Transverse colon (tissue), 4 donors: Measurements from ENCODE around the gene CDH26. TPM values are rescaled to one million over a fixed set of nuclear protein-coding genes. Genes with fewer than 3 reads are reported as not detected.

Experiments
- DNase-seq: peaks from one replicate; pipeline ENCODE4 v3.0.0-alpha.2; 2019
- H3K27ac ChIP-seq, 4 donors: fragments of 200-600 bp; sonication (generic); 2 replicates each; pipeline ENCODE4 v1.5.1; 2016 to 2018; ENCODE audit warnings: inconsistent platforms in 4 of 4
- H3K27me3 ChIP-seq: fragments of 200-600 bp; sonication (generic); 2 replicates; pipeline ENCODE4 v1.5.1; 2017; ENCODE audit warnings: inconsistent platforms
- H3K36me3 ChIP-seq, 4 donors: fragments of 200-600 bp; sonication (generic); 2 replicates each; pipeline ENCODE4 v1.5.1; 2017 to 2019; ENCODE audit warnings: inconsistent platforms in 4 of 4
- H3K4me1 ChIP-seq, 4 donors: fragments of 200-600 bp; sonication (generic); 2 replicates each; pipeline ENCODE4 v1.5.1; 2017 to 2020; ENCODE audit warnings: inconsistent platforms in 4 of 4
- H3K4me3 ChIP-seq, 4 donors: fragments of 200-600 bp; sonication (generic); 1 replicate in 1 of 4; 2 replicates in 3 of 4; pipeline versions ENCODE4 v1.5.1 to v1.6.1; 2017 to 2019; ENCODE audit warnings: inconsistent platforms in 4 of 4
- H3K9me3 ChIP-seq, 2 donors: fragments of 200-600 bp; sonication (generic); 2 replicates each; pipeline ENCODE4 v1.5.1; 2017 to 2019; ENCODE audit warnings: inconsistent platforms in 2 of 2
- EP300 ChIP-seq: sonication (generic); formaldehyde crosslinking; IDR thresholded peaks from one replicate; pipeline ENCODE4 v1.6.1; 2017; ENCODE audit warnings: antibody characterized with exemption, low read depth
- POLR2A ChIP-seq: fragments of 450-650 bp; IDR thresholded peaks from one replicate; pipeline ENCODE4 v1.6.1; 2016; ENCODE audit warnings: antibody characterized with exemption, mild to moderate bottlenecking, moderate library complexity
- POLR2AphosphoS5 ChIP-seq, 3 donors: sonication (generic); formaldehyde crosslinking; IDR thresholded peaks; one replicate each; pipeline ENCODE4 v1.6.1; 2016; ENCODE audit warnings: antibody characterized with exemption in 3 of 3
- WGBS, 2 donors: methylation state at CpG; one replicate each; pipeline ENCODE4 v1.1.5; 2018; ENCODE audit warnings: low coverage in 1 of 2; 5-methylcytosine and 5-hydroxymethylcytosine counted together
- in situ Hi-C, 4 donors: fragments of 200-750 bp; cut with MboI; loops; one replicate each; pipeline versions ENCODE4 v1.15.0 to v1.15.1; 2017; ENCODE audit warnings: low sequenced_read_pairs in 3 of 4, low pct_ligation_motif_present in 1 of 4, low pct_unique_long_range_greater_than_20kb in 1 of 4
- intact Hi-C: fragments of 100-400 bp; cut with DNase I; formaldehyde crosslinking; loops from one replicate; pipeline ENCODE4 v1.15.1; 2023; ENCODE audit warnings: low total_unique reads
- total RNA-seq, 4 donors: library from RNA; depleted of rRNA; stranded (reverse); fragments of >200 nt; gene quantifications; one replicate each; pipeline ENCODE4 v1.1.0, GENCODE V29; 2016
- TF ChIP-seq, protein P1 (sequence below), 5 experiments: fragments of 200-600 bp in 3 of 5; fragments of 450-650 bp in 2 of 5; sonication (generic) in 3 of 5; IDR thresholded peaks; 1 replicate in 2 of 5; 2 replicates in 3 of 5; pipeline ENCODE4 v1.5.1; 2016 to 2017; ENCODE audit warnings: antibody characterized with exemption in 5 of 5, inconsistent platforms in 3 of 5, mild to moderate bottlenecking in 2 of 5, moderate library complexity in 1 of 5

The CDH26 gene
- 1 to 10 TPM in 2 of 4 donors, not detected in 2; 1.4 to 1.9 TPM for total RNA-seq

DNA sequence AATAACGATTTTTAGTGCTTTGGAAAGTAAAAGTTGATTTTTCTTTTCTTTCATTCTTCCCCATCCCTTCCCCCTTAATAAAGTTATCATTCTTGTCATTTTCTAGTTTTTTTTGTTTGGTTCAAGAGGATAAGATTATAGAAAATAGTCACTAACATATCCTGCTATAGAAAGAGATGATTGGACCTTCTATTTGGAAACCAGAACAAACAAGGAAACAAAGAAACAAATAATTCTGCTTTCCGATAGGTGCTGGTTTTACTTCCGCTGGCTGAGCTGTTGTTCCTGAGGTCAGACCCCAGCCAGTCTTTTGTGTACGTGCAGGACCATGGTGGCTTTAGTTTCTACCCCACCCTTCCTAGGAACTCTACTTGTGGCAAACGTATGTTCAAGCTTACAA lies at the start of gene CDH26:
CDH26 (plus strand) TSS at position 301 of the 400 bp plus-strand sequence. CDS start 304 bp downstream, outside the sequence.
- H3K9me3 ChIP-seq = no peaks in the 10 kb centered on the region
- intact Hi-C loops (no loop called here), in situ Hi-C loops (loop anchor here in 1 of 4 donors (10.0 kb wide), 1 partner anchor 77 kb away; no protein-coding TSS in a partner anchor)
- WGBS, 2 donors = 45 to 60% methylated on average over 5 of the region's 5 CpGs
- DNase-seq = no peak
- no peaks in the 10 kb centered on the region for H3K36me3 ChIP-seq
- TF ChIP-seq, protein P1, sequence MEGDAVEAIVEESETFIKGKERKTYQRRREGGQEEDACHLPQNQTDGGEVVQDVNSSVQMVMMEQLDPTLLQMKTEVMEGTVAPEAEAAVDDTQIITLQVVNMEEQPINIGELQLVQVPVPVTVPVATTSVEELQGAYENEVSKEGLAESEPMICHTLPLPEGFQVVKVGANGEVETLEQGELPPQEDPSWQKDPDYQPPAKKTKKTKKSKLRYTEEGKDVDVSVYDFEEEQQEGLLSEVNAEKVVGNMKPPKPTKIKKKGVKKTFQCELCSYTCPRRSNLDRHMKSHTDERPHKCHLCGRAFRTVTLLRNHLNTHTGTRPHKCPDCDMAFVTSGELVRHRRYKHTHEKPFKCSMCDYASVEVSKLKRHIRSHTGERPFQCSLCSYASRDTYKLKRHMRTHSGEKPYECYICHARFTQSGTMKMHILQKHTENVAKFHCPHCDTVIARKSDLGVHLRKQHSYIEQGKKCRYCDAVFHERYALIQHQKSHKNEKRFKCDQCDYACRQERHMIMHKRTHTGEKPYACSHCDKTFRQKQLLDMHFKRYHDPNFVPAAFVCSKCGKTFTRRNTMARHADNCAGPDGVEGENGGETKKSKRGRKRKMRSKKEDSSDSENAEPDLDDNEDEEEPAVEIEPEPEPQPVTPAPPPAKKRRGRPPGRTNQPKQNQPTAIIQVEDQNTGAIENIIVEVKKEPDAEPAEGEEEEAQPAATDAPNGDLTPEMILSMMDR (IDR thresholded peaks at IDR 0.05) = no peak
- no peak for TF ChIP-seq POLR2A
- TF ChIP-seq POLR2AphosphoS5 (IDR thresholded peaks at IDR 0.05) = no peak
- TF ChIP-seq EP300 = no peak
- H3K4me3 ChIP-seq = no peak within 1 kb of the TSS
- no peak within 1 kb of the TSS for H3K27ac ChIP-seq
- H3K4me1 ChIP-seq = peaks cover 0 to 4% (median 0%) of the 10 kb centered on the region in 4 donors
- H3K27me3 ChIP-seq = peaks cover 4% of the 10 kb centered on the region

DNA sequence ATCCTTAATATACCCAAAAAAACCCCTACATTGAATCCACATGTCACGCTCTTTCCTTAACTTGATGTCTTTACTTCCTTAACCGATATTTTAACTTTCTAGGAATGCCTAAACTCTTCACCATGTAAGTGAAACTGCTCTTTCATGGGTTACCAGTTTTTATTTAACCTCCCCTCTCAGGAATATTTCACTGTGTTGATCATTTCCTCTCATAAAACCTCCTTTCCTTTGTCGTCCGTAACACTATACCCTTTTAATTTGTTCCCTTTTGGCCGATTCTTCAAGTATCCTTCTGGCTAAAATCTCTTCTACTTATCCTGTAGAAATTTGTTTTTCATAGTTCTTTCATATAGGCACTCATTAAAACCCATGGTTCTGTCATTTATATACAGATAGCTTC lies 49.4 kb upstream of the CDH26 start:
- intact Hi-C loops (no loop called here), in situ Hi-C loops (no loop called here)
- no peak overlapping the region for H3K27ac ChIP-seq
- H3K36me3 ChIP-seq = no peaks in the 10 kb centered on the region
- 91 to 96% methylated on average over 5 of the region's 5 CpGs for WGBS, 2 donors
- TF ChIP-seq POLR2AphosphoS5 (IDR thresholded peaks at IDR 0.05) = no peak
- TF ChIP-seq POLR2A = no peak
- no peak for TF ChIP-seq EP300
- TF ChIP-seq, protein P1 (IDR thresholded peaks at IDR 0.05) = no peak
- H3K27me3 ChIP-seq = peaks cover 6% of the 10 kb centered on the region
- no peak overlapping the region for H3K4me3 ChIP-seq
- H3K9me3 ChIP-seq = no peaks in the 10 kb centered on the region
- H3K4me1 ChIP-seq = no peaks in the 10 kb centered on the region
- DNase-seq = no peak

DNA sequence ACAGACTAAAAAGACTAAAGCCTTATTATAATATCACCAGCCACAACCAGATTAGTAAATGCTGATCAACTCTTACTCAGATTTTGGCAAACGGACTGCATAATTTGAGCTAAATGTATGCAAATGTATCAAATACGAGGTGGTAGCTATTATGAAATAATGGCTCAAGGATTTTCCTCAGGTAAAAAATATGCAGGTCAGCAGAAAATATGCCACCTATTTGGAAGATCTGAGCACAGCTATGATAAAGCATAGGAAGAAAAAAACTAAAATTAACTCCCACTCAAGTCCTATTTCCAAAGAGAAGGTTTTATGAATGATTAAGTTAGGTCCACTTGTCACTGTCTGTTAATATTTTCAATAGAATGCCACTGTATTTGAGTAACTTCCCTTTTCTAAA lies 47.2 kb upstream of the CDH26 start:
- Histone ChIP-seq H3K36me3 (no peaks in the 10 kb centered on the region), H3K27me3 (peaks cover 6% of the 10 kb centered on the region), H3K4me1 (no peaks in the 10 kb centered on the region), H3K4me3 (no peak overlapping the region), H3K27ac (no peak overlapping the region), H3K9me3 (no peaks in the 10 kb centered on the region)
- intact Hi-C loops (no loop called here), in situ Hi-C loops (no loop called here)
- no peak for DNase-seq
- TF ChIP-seq POLR2A (no peak), POLR2AphosphoS5 (IDR thresholded peaks at IDR 0.05) (no peak), EP300 (no peak)
- TF ChIP-seq, protein P1 (IDR thresholded peaks at IDR 0.05) = no peak
- WGBS, 2 donors = 79 to 86% methylated on average over 2 of the region's 2 CpGs

GRCh38 chr20:59912609-59913008 lies 45.6 kb upstream of the CDH26 start:
- no peak overlapping the region for H3K27ac ChIP-seq
- no peaks in the 10 kb centered on the region for H3K36me3 ChIP-seq
- TF ChIP-seq, protein P1 (IDR thresholded peaks at IDR 0.05) = no peak
- TF ChIP-seq POLR2AphosphoS5 (IDR thresholded peaks at IDR 0.05) (no peak), POLR2A (no peak), EP300 (no peak)
- in situ Hi-C loops = no loop called here
- H3K4me1 ChIP-seq = no peaks in the 10 kb centered on the region
- no peak for DNase-seq
- H3K4me3 ChIP-seq = no peak overlapping the region
- intact Hi-C loops = no loop called here
- peaks cover 6% of the 10 kb centered on the region for H3K27me3 ChIP-seq
- H3K9me3 ChIP-seq = no peaks in the 10 kb centered on the region
- WGBS, 2 donors = 46 to 50% methylated on average over 3 to 4 of the region's 4 CpGs
